ENCODE measurements around the gene GLYR1. TPM values are rescaled to one million over a fixed set of nuclear protein-coding genes. Genes with fewer than 3 reads are reported as not detected.

The GLYR1 gene
- total and polyA plus RNA-seq, 10 of the 15 experiments (the other 5 are each of a cell fraction or from before 2014, with no cell fraction given), result 7.3 to 90.2 (median 57.2) TPM

DNA sequence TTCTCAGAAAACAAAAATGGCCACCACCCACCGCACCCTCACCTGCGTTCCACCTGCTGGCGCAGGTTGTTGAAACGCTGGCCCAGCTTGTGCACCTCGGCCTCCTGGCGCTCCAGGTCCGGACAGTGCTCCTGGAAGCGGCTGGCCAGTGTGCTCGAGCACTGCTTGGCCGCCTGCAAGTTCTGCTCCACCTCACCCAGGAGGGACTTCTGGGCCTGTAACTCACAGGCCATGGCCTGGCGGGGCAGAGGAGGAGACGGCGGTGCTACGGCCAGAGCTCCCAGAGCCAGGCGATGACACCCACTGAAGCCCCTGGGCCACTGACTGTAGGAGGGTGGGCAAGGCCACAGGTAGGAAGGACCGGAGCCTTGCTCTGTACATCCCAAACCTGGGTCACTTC lies 43.6 kb upstream of the GLYR1 start:
- 98% methylated on average over 16 of the region's 16 CpGs for WGBS (ENCODE audit: insufficient coverage, insufficient replicate concordance, low lambda C conversion rate, missing lambda C conversion rate)
- intact Hi-C loops (cut with micrococcal nuclease; ENCODE audit: unreplicated experiment) (no loop called here), in situ Hi-C loops (cut with MboI) (no loop called here)
- no peaks in the 10 kb centered on the region for H3K9me3 ChIP-seq (replicated peaks; ENCODE audit: control insufficient read depth, insufficient read depth, low read length)
- H4K20me1 ChIP-seq (ENCODE audit: control insufficient read depth, insufficient read depth), result no peaks in the 10 kb centered on the region
- POLR2A ChIA-PET, result no interaction called here
- DNase-seq (ENCODE audit: low read depth, low spot score) (no peak), FAIRE-seq (no peak), ATAC-seq (no peak)
- CTCF ChIA-PET, result no interaction called here
- no peak for TF ChIP-seq ASH2L (IDR thresholded peaks at IDR 0.05; ENCODE audit: borderline replicate concordance, low read depth)
- TF ChIP-seq, protein P1, sequence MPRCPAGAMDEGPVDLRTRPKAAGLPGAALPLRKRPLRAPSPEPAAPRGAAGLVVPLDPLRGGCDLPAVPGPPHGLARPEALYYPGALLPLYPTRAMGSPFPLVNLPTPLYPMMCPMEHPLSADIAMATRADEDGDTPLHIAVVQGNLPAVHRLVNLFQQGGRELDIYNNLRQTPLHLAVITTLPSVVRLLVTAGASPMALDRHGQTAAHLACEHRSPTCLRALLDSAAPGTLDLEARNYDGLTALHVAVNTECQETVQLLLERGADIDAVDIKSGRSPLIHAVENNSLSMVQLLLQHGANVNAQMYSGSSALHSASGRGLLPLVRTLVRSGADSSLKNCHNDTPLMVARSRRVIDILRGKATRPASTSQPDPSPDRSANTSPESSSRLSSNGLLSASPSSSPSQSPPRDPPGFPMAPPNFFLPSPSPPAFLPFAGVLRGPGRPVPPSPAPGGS (IDR thresholded peaks at IDR 0.05; ENCODE audit: borderline replicate concordance, insufficient read depth, low read depth, low read length, poor library complexity, severe bottlenecking), result no peak
- TF ChIP-seq TCF3 (IDR thresholded peaks at IDR 0.05; ENCODE audit: borderline replicate concordance, insufficient read depth, low read depth, low read length), result no peak
- TF ChIP-seq, protein P2, sequence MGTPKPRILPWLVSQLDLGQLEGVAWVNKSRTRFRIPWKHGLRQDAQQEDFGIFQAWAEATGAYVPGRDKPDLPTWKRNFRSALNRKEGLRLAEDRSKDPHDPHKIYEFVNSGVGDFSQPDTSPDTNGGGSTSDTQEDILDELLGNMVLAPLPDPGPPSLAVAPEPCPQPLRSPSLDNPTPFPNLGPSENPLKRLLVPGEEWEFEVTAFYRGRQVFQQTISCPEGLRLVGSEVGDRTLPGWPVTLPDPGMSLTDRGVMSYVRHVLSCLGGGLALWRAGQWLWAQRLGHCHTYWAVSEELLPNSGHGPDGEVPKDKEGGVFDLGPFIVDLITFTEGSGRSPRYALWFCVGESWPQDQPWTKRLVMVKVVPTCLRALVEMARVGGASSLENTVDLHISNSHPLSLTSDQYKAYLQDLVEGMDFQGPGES (IDR thresholded peaks at IDR 0.05), result no peak
- no peak for TF ChIP-seq RUNX3 (IDR thresholded peaks at IDR 0.05; ENCODE audit: low read length)
- TF ChIP-seq, protein P3, sequence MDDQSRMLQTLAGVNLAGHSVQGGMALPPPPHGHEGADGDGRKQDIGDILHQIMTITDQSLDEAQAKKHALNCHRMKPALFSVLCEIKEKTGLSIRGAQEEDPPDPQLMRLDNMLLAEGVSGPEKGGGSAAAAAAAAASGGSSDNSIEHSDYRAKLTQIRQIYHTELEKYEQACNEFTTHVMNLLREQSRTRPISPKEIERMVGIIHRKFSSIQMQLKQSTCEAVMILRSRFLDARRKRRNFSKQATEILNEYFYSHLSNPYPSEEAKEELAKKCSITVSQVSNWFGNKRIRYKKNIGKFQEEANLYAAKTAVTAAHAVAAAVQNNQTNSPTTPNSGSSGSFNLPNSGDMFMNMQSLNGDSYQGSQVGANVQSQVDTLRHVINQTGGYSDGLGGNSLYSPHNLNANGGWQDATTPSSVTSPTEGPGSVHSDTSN (IDR thresholded peaks at IDR 0.05; ENCODE audit: insufficient replicate concordance, low read depth, low read length), result no peak
- no peak for TF ChIP-seq TCF12 (IDR thresholded peaks at IDR 0.05; ENCODE audit: low read depth, low read length)
- TF ChIP-seq, protein P4, sequence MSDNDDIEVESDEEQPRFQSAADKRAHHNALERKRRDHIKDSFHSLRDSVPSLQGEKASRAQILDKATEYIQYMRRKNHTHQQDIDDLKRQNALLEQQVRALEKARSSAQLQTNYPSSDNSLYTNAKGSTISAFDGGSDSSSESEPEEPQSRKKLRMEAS (IDR thresholded peaks at IDR 0.05; ENCODE audit: low read depth, low read length), result no peak
- no peak for TF ChIP-seq YBX1 (IDR thresholded peaks at IDR 0.05)
- no peak for TF ChIP-seq SMAD1 (IDR thresholded peaks at IDR 0.05; ENCODE audit: low read depth, partially characterized antibody)
- H3K4me2 ChIP-seq (ENCODE audit: control insufficient read depth, insufficient read depth), result no peak overlapping the region
- no peaks in the 10 kb centered on the region for H3K27me3 ChIP-seq (replicated peaks in 1 of 2; ENCODE audit: control insufficient read depth in 2 of 2, insufficient read depth in 2 of 2, low read length in 1 of 2)
- H3K36me3 ChIP-seq (ENCODE audit: control insufficient read depth in 2 of 2, insufficient read depth in 2 of 2, low read length in 1 of 2), result no peaks in the 10 kb centered on the region; a peak in 1 of 4 replicates
- RAD21 ChIA-PET (ENCODE audit: unreplicated experiment), result no interaction called here
- SMC1A ChIA-PET (ENCODE audit: uncharacterized antibody, unreplicated experiment), result no interaction called here
- no peaks in the 10 kb centered on the region for H3K4me1 ChIP-seq (ENCODE audit: control insufficient read depth, insufficient read depth, low read length)
- H2AFZ ChIP-seq (ENCODE audit: control insufficient read depth, low read depth, low read length), result no peak overlapping the region
- no peak overlapping the region for H3K27ac ChIP-seq (ENCODE audit: control insufficient read depth, insufficient read depth)
- BruUV-seq (replicated peaks), result no TSS peak
- H3K9ac ChIP-seq (ENCODE audit: control insufficient read depth, insufficient read depth, low read length), result no peak overlapping the region
- H3K79me2 ChIP-seq (ENCODE audit: control insufficient read depth, insufficient read depth, low read length), result no peaks in the 10 kb centered on the region
- no peak overlapping the region for H3K4me3 ChIP-seq
